GM19463 (cell line): ENCODE results near the gene NR3C2.
"Not testable (repeated sequence)": the region's sequence is repeated elsewhere in the genome, so short reads cannot be mapped to it uniquely, and the experiment has no call there.

ENCODE experiments used
- ATAC-seq: cut with Tn5 transposase; IDR thresholded peaks from one replicate; pipeline ENCODE4 v1.9.1; 2021; ENCODE audit warnings: mild to moderate bottlenecking, moderate library complexity; ENCODE audit not compliant: unreplicated experiment

Gene NR3C2

GRCh38 chr4:148226341-148226740 lies 215.9 kb downstream of the NR3C2 start:
- ATAC-seq, result no peak

GRCh38 chr4:148225639-148226038 lies 216.6 kb downstream of the NR3C2 start:
- no peak for ATAC-seq

- ATAC-seq, result no peak
These were observed 217.7 kb downstream of the NR3C2 start for GRCh38 chr4:148224476-148224875.

- no peak for ATAC-seq
These were observed 219.1 kb downstream of the NR3C2 start for GRCh38 chr4:148222991-148223660.

GRCh38 chr4:148216866-148217814 lies 225.1 kb downstream of the NR3C2 start:
- ATAC-seq, result peak; percentile 91

- no peak for ATAC-seq
These were observed 225.9 kb downstream of the NR3C2 start for GRCh38 chr4:148216321-148216720.

GRCh38 chr4:148215202-148215601 lies 227.0 kb downstream of the NR3C2 start:
- ATAC-seq, result no peak

GRCh38 chr4:148214529-148215166 lies 227.6 kb downstream of the NR3C2 start:
- no peak for ATAC-seq

- ATAC-seq, result no peak
These were observed 230.7 kb downstream of the NR3C2 start for GRCh38 chr4:148211533-148211932.

- no peak for ATAC-seq
These were observed 231.6 kb downstream of the NR3C2 start for GRCh38 chr4:148210661-148211060.

GRCh38 chr4:148207068-148207467 lies 235.1 kb downstream of the NR3C2 start:
- ATAC-seq, result no peak

- no peak for ATAC-seq
These were observed 236.7 kb downstream of the NR3C2 start for GRCh38 chr4:148205476-148205875.

- ATAC-seq, result no peak
These were observed 237.3 kb downstream of the NR3C2 start for GRCh38 chr4:148204892-148205291.

GRCh38 chr4:148204171-148204570 lies 238.0 kb downstream of the NR3C2 start:
- ATAC-seq, result no peak

- no peak for ATAC-seq
These were observed 238.9 kb downstream of the NR3C2 start for GRCh38 chr4:148203056-148203898.

GRCh38 chr4:148200960-148201359 lies 241.3 kb downstream of the NR3C2 start:
- no peak for ATAC-seq

- no peak for ATAC-seq
These were observed 246.1 kb downstream of the NR3C2 start for GRCh38 chr4:148196164-148196563.

GRCh38 chr4:148192526-148192925 lies 249.7 kb downstream of the NR3C2 start:
- ATAC-seq, result no peak

- ATAC-seq, result not testable (repeated sequence)
These were observed 254.6 kb downstream of the NR3C2 start for GRCh38 chr4:148187454-148188222.

GRCh38 chr4:148184922-148185321 lies 257.3 kb downstream of the NR3C2 start:
- ATAC-seq, result no peak
